DLD1 (cell line): ENCODE data around the gene LAMB1.

Experiments
- in situ Hi-C: cut with HindIII; loops from 2 replicates; pipeline ENCODE4 v1.10.0; 2017; ENCODE audit warnings: low sequenced_read_pairs

The LAMB1 gene

DNA sequence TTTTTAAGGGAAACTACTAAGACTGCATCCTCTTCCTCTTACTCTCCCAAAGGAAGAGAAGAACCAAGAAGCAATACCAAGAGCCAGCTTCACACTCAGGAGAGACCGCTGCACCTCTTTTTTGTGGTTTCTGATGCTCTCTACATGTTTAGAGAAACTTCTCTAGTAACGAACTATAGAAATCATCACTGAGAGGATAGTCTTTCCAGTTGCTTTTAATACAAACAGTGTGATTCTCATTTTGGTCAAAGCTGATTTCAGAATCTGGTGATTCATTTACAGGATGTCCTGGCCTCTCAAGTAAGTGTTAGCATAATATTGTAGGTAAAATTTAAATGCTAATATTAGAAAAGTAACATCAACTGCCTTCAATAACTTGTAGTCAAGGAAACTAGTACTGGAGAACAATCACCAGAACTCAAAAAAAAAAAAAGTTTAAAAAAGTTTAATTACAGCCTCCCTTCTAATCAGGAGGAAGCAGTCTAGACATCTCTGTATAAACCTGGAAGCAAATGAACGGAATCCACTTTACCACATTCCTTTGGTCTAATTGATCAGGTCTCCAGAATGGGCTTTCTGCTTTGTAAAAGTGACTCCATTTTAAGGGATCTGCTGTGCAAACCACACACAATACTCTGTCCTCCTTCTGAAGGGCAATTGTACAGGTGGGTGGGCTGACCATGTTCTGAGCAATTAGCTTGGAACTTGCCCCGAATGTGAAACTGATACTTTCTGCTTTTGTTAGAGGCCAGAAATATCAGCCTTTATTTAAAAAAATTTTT is 3.0 kb downstream of the LAMB1 start:
- in situ Hi-C loops, result no loop called here

DNA sequence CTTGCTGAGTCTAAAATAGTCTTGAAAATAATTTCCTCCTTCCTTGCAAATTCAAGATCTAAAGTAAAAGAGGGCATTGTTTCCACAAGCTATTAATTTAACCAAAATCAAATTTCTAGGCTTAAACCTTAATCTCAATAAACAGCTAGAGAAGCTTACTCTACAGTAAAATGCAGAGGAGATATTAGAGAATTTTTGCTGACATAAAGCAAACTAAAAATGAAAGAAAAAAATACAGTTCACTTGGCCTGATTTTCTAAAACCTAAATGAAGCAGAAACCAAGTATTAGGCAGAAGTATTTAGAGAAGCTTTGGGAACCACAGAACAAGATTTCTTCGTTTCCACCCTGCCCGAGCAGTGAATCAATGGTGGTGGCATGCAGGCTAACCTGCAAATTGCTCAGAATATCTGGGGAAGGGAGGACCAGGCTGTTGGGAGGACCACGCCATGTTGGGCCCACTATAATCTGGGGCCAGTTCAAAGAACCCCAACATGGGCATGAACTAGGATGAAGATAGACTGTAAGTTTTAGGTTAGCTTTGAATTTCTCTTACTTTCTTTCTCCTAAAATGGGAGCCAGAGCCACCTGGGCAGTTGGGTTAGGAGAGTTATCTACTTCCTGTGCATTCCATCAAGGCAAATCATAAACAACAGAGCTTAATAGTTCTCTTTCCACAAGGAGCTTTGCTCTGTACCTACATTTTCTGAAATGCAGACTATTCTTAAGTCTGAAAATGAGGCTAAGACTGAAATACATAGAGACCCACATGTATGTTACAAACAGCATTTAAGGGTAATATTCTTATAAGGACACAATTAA is 4.1 kb downstream of the LAMB1 start:
- in situ Hi-C loops, result no loop called here

DNA sequence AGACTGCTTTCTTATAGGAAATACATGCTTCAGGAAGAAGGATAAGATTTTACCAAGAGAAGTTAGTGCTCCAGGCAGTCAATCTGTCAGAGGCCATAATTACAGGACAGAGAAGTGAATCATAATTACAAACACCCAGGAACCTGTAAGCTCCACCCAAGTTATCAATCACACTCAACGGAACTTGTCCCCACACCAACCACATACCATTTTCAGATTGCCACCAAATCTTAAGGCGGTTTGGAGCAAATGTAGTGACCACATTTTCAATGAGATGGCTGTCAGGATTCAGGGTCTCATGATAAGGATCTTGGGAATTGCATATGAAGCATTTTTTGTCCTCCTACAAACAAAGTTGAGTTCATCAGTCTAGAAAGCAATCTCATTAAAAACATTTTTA is 4.8 kb downstream of the LAMB1 start:
- in situ Hi-C loops, result no loop called here

DNA sequence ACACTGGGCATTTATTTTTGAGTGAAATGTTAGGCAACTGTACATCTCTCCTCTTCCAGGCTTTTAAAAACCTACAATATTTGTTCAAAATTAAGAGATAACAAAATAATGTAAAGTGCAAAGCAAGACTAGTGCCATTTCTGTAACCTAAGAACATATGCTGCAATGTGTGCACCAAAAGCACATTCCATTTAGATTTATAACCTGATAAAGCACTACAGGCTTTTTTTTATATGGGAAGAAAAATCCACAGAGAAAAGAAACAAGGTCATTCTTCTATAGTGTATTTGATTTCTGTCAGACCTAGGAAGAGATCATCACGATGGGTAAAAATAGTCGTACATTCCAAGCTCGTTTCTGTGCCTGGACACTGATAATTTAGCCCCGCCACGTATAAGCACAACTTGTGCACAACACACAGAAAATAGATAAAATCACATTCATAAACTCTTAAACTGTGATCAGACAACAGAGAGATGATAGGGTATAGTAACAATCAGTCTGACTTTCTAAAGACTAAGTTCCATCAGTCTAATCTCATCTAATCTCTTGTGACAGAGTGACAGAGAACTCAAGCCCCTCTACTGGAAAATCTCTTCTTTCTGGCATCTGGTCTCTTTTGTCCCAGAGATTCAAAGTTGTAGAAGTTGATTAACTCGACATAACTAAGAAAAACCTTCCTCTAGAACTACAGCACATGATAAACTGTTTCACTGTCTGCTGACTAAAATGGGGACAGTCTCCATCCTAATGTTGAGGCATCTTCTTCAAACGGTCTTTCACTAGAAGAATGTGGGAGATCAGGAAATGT is 6.7 kb downstream of the LAMB1 start:
- in situ Hi-C loops, result no loop called here

- in situ Hi-C loops, result no loop called here
Observed at GRCh38 chr7:107995184-107996071, 7.5 kb downstream of the LAMB1 start.

DNA sequence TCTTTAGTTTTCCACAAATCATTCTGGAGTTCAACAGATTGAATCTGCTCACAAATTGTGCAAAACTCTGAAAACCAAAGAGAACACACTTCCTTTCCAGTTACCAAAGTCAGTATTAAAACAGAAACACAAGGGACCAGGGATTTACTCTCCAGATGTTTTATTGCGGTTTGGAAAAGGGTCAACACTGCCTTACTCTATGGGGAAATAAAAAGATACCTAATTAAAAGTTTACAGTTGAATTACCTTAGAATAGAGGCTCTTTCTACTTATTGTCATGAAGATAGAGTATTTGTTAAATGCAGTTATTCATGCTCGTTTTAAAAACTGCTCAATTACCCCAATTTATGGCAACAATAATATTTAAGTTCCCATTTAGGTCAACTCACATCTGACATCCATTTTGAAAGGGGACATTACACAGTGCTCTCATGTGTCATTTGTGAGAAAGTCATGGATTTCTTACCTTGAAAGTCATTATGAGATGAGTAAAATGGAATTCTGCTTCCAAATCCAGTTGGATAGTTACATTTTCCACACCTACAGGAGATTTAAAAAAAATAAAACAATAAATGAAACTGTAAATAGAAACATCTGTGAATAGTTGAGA is 8.4 kb downstream of the LAMB1 start:
- in situ Hi-C loops, result no loop called here

- in situ Hi-C loops, result no loop called here
Observed at GRCh38 chr7:107993891-107994291, 9.1 kb downstream of the LAMB1 start.

DNA sequence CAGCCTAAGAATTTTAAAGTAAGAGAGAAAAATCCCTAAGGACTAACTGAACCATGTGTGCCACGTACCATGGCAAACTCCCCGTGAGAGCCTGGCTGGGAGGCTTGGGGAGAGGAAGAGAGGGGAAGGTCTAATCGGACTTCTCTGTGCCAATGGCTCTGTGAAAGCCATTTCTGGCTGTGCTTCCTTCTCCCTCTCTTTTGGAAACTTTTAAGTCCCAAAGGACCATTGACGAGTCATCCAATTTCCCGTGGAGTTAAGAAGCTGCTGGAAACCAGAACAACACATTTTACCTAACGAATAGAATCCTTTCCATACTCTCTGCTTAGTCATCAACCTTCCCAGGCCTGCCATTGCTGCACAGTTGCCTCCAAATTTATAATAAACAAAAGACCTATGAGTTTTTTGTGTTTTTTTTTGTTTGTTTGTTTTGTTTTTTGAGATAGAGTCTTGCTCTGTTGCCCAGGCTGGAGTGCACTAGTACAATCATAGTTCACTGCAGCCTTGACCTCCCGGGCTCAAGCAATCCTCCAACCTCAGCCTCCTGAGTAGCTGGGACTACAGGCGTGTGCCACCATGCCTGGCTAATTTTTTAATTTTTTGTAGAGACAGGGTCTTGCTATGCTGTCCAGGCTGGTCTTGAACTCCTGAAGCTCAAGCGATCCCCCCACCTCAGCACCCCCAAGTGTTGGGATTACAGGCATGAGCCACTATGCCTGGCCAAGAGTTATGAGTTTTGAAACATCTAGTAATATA is 13.2 kb downstream of the LAMB1 start:
- in situ Hi-C loops, result no loop called here

GRCh38 chr7:107982918-107983389 is 20.0 kb downstream of the LAMB1 start:
- in situ Hi-C loops, result loop anchor here (5.0 kb wide), 1 partner anchor 51 kb away; no protein-coding TSS in a partner anchor

- in situ Hi-C loops, result loop anchor here (5.0 kb wide), 1 partner anchor 50 kb away; no protein-coding TSS in a partner anchor
Observed at GRCh38 chr7:107982042-107982840, 20.7 kb downstream of the LAMB1 start.

DNA sequence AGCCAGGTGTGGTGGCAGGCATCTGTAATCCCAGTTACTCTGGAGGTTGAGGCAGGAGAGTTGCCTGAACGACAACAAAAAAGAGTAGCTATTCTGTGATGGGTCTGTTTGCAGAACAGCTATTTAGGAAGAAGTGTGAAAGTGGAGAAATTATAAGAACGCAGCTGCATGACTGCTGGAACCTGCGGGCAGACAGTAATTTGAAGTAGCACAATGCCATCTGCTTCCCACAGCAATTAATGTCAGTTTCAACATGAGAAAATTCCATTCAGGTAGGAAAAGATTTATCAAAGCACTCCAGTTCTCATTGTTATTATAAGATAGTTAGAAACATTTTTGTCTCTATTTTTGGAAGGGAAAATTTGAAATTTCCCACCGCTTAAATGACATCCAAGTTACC is 21.5 kb downstream of the LAMB1 start:
- in situ Hi-C loops, result loop anchor here (5.0 kb wide), 1 partner anchor 49 kb away; no protein-coding TSS in a partner anchor

- in situ Hi-C loops, result loop anchor here (5.0 kb wide), 1 partner anchor 48 kb away; no protein-coding TSS in a partner anchor
Observed at GRCh38 chr7:107980671-107981190, 22.2 kb downstream of the LAMB1 start.

GRCh38 chr7:107980171-107980570 is 22.8 kb downstream of the LAMB1 start:
- in situ Hi-C loops, result loop anchor here (5.0 kb wide), 1 partner anchor 48 kb away; no protein-coding TSS in a partner anchor

DNA sequence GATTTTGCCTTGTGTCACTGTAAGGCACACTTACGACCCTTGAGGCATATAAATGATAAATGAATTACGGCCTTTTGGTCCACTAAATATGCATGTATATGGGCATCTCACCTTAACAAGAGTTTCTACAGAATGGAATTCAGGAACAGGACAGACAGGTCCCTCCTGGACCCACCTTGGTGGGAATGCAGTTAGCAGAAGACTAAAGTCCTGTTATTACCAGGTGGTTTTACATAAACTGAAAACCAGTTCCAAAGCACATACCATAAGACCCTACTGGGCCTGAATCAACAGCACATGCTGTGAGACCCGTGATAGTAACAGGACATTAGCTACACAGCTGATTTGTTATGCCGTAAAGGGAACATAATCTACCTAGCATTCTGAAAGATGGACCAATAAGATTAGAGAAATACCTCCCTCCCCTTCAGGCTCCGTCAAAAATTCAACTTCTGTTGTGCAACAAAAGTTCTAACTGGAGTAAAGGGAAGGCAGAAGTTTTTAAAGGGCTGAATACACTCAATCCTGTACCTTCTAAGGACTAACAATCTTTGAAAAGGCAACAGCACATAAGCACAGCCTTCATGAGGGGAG is 24.0 kb downstream of the LAMB1 start:
- in situ Hi-C loops, result no loop called here

- in situ Hi-C loops, result no loop called here
Observed at GRCh38 chr7:107977048-107977447, 25.9 kb downstream of the LAMB1 start.

DNA sequence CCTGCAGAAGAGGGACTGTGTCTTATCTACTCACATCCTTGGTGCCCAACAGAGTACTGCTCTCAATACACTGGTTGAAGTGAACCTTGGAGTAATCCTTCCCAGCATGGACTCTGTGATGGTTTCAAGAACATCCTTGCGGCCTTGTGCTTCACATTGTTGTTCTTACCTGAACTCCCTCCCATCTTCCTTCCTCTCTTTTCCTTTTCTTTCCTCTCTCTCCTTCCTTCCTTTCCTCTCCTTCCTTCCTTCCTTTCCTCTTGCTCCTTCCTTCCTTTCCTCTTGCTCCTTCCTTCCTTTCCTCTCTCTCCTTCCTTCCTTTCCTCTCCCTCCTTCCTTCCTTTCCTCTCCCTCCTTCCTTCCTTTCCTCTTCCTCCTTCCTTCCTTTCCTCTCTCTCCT is 26.3 kb downstream of the LAMB1 start:
- in situ Hi-C loops, result no loop called here

DNA sequence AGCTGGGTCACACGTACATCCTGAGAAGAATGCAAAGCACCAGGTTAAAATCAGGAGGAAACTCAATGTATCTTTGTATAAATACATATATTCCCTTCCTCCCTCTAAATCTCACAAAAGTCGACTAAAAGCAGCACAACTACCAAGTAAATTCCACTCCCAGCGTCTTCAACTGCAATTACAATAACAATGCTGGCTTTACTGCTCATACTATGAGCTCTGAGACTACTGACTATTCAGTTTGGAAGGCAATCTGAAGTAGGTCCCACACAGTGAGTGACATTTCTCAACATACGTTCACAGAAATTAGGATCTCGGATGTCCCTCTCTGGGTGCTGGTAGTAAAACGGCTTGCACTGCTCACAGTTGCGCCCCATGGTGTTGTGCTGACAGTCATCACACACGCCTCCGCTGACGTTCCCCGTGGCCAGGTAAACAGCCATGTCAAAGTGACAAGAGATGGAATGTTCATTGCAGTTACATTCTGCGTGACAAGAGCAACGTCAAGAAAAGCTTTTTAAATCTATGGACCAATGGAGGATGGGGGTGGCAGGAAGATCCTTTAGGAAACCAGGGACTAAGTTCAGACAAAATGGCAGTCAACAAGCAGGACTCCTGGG is 27.5 kb downstream of the LAMB1 start:
- in situ Hi-C loops, result no loop called here
